ENCODE data around the gene NOTCH3. TPM values are rescaled to one million over a fixed set of nuclear protein-coding genes. Genes with fewer than 3 reads are reported as not detected.

NOTCH3 gene
- total RNA-seq, 1 experiment from 2014 or later, result 21.5 TPM

- BruUV-seq (replicated peaks), result no TSS peak
- no peak overlapping the region for H2AFZ ChIP-seq (ENCODE audit: low read length)
- H3K27ac ChIP-seq (ENCODE audit: low read length), result no peak overlapping the region
- H3K4me1 ChIP-seq (ENCODE audit: insufficient read depth, low read length), result no peaks in the 10 kb centered on the region
- H3K9me2 ChIP-seq (replicated peaks; ENCODE audit: low read length), result no peaks in the 10 kb centered on the region
- no peak overlapping the region for H3K4me2 ChIP-seq (ENCODE audit: low read length)
- no peaks in the 10 kb centered on the region for H3K79me2 ChIP-seq (ENCODE audit: low read length)
- ATAC-seq (no peak), DNase-seq (no peak)
- no peaks in the 10 kb centered on the region for H3F3A ChIP-seq (ENCODE audit: low read length, unreplicated experiment)
- TF ChIP-seq EZH2 (IDR thresholded peaks at IDR 0.05; ENCODE audit: low read length, unreplicated experiment) (no peak), CTCF (conservative IDR thresholded peaks at IDR 0.05; ENCODE audit: low read depth, low read length) (no peak), EZH2phosphoT487 (IDR thresholded peaks at IDR 0.05; ENCODE audit: borderline replicate concordance, low read length) (no peak)
- POLR2A ChIA-PET (ENCODE audit: unreplicated experiment), result no interaction called here
- no peaks in the 10 kb centered on the region for H4K20me1 ChIP-seq (ENCODE audit: low read length)
- CTCF ChIA-PET, result interaction anchor here (0.6 kb wide), 1 partner anchor 58 kb away, joined by 8 read pairs; no protein-coding TSS in a partner anchor
- no peaks in the 10 kb centered on the region for H3K36me3 ChIP-seq (ENCODE audit: low read depth, low read length)
- no peak overlapping the region for H3K4me3 ChIP-seq (ENCODE audit: low read length)
- H3K9me3 ChIP-seq (ENCODE audit: low read length), result 0 out of 2 replicates have a peak, but pooled peaks cover under 1% of the 10 kb centered on the region
- H3K27me3 ChIP-seq (ENCODE audit: low read length), result no peaks in the 10 kb centered on the region
- H3K9ac ChIP-seq (ENCODE audit: low read length), result no peak overlapping the region
- intact Hi-C loops (cut with micrococcal nuclease), result loop anchor here (1.0 kb wide), 3 partner anchors 48 to 278 kb away; no protein-coding TSS in a partner anchor
Measured at GRCh38 chr19:15149737-15150136, 51.1 kb downstream of the NOTCH3 start.

DNA sequence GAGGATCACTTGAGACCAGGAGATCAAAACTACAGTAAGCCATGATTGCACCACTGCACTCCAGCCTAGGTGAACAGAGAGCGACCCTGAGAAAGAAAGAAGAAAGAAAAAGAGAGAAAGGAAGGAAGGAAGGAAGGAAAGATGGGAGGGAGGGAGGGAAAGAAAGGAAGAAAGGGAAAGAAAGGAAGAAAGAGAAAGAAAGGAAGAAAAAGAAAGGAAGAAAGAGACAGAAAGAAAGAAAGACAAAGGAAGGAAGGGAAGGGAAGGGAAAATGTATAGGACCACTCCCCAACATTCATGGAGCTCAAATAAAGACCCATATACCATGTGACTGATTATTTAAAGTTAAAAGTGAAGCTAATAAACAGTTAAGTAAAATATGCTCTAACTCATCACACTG, 53.7 kb downstream of the NOTCH3 start:
- Histone ChIP-seq H4K20me1 (ENCODE audit: low read length) (no peaks in the 10 kb centered on the region), H3K4me3 (ENCODE audit: low read length) (no peak overlapping the region), H2AFZ (ENCODE audit: low read length) (no peak overlapping the region), H3K27me3 (ENCODE audit: low read length) (no peaks in the 10 kb centered on the region), H3K9ac (ENCODE audit: low read length) (no peak overlapping the region), H3K27ac (ENCODE audit: low read length) (no peak overlapping the region), H3K4me2 (ENCODE audit: low read length) (no peak overlapping the region), H3K4me1 (ENCODE audit: insufficient read depth, low read length) (no peaks in the 10 kb centered on the region), H3K9me3 (ENCODE audit: low read length) (0 out of 2 replicates have a peak, but pooled peaks cover 6% of the 10 kb centered on the region), H3K9me2 (replicated peaks; ENCODE audit: low read length) (no peaks in the 10 kb centered on the region), H3K36me3 (ENCODE audit: low read depth, low read length) (no peaks in the 10 kb centered on the region), H3K79me2 (ENCODE audit: low read length) (no peaks in the 10 kb centered on the region), H3F3A (ENCODE audit: low read length, unreplicated experiment) (no peaks in the 10 kb centered on the region)
- no TSS peak for BruUV-seq (replicated peaks)
- CTCF ChIA-PET, result no interaction called here
- no peak for ATAC-seq
- TF ChIP-seq CTCF (conservative IDR thresholded peaks at IDR 0.05; ENCODE audit: low read depth, low read length) (no peak), EZH2phosphoT487 (IDR thresholded peaks at IDR 0.05; ENCODE audit: borderline replicate concordance, low read length) (no peak), EZH2 (IDR thresholded peaks at IDR 0.05; ENCODE audit: low read length, unreplicated experiment) (no peak)
- no peak for DNase-seq
- intact Hi-C loops (cut with micrococcal nuclease), result no loop called here
- POLR2A ChIA-PET (ENCODE audit: unreplicated experiment), result no interaction called here

GRCh38 chr19:15144046-15144646, 56.6 kb downstream of the NOTCH3 start:
- H3K4me3 ChIP-seq (ENCODE audit: low read length), result no peak overlapping the region
- no peaks in the 10 kb centered on the region for H3K36me3 ChIP-seq (ENCODE audit: low read depth, low read length)
- no peak overlapping the region for H3K9ac ChIP-seq (ENCODE audit: low read length)
- POLR2A ChIA-PET (ENCODE audit: unreplicated experiment), result no interaction called here
- no peak overlapping the region for H3K4me2 ChIP-seq (ENCODE audit: low read length)
- intact Hi-C loops (cut with micrococcal nuclease), result no loop called here
- H3F3A ChIP-seq (ENCODE audit: low read length, unreplicated experiment), result no peaks in the 10 kb centered on the region
- no peaks in the 10 kb centered on the region for H3K27me3 ChIP-seq (ENCODE audit: low read length)
- CTCF ChIA-PET, result no interaction called here
- H3K9me3 ChIP-seq (ENCODE audit: low read length), result 0 out of 2 replicates have a peak, but pooled peaks cover 6% of the 10 kb centered on the region
- no peaks in the 10 kb centered on the region for H4K20me1 ChIP-seq (ENCODE audit: low read length)
- no peak for ATAC-seq
- BruUV-seq (replicated peaks), result no TSS peak
- no peaks in the 10 kb centered on the region for H3K9me2 ChIP-seq (replicated peaks; ENCODE audit: low read length)
- no peaks in the 10 kb centered on the region for H3K79me2 ChIP-seq (ENCODE audit: low read length)
- no peak for DNase-seq
- H3K27ac ChIP-seq (ENCODE audit: low read length), result no peak overlapping the region
- no peak overlapping the region for H2AFZ ChIP-seq (ENCODE audit: low read length)
- no peaks in the 10 kb centered on the region for H3K4me1 ChIP-seq (ENCODE audit: insufficient read depth, low read length)
- TF ChIP-seq EZH2 (IDR thresholded peaks at IDR 0.05; ENCODE audit: low read length, unreplicated experiment) (no peak), CTCF (conservative IDR thresholded peaks at IDR 0.05; ENCODE audit: low read depth, low read length) (no peak), EZH2phosphoT487 (IDR thresholded peaks at IDR 0.05; ENCODE audit: borderline replicate concordance, low read length) (no peak)

Data from PC-3 (cell line).